OCI-LY7 (cell line): Measurements from ENCODE around the gene MCL1. TPM values are rescaled to one million over a fixed set of nuclear protein-coding genes. Genes with fewer than 3 reads are reported as not detected.

ENCODE experiments used
- BruUV-seq: library from RNA; stranded (reverse); fragments of 400-500 nt; replicated peaks from 2 replicates; lab custom pipeline; 2021; lab: Mats Ljungman, UMichigan
- CTCF ChIA-PET: fragments of 300-600 bp; sonication (Branson Sonifier 250); formaldehyde crosslinking; loops from one replicate; lab custom pipeline; 2022; ENCODE audit warnings: antibody characterized with exemption; ENCODE audit not compliant: unreplicated experiment; lab: Charles Lee
- POLR2A ChIA-PET: fragments of 300-600 bp; sonication (Branson Sonifier 250); formaldehyde crosslinking; loops from one replicate; lab custom pipeline; 2022; ENCODE audit warnings: antibody characterized with exemption; lab: Charles Lee
- DNase-seq: peaks from one replicate; pipeline ENCODE4 v3.0.0-alpha.2; 2015; ENCODE audit warnings: low spot score
- H2AFZ ChIP-seq: fragments of 200-600 bp; sonication (generic), shearing (Covaris generic); 2 replicates; pipeline ENCODE4 v1.6.1; 2014; ENCODE audit warnings: mild to moderate bottlenecking, antibody characterized with exemption, low read length, moderate library complexity
- H3K27ac ChIP-seq: fragments of 200-600 bp; sonication (generic); 2 replicates; pipeline ENCODE4 v1.5.1; 2014; ENCODE audit warnings: mixed run types, low read depth, mild to moderate bottlenecking, moderate library complexity, low read length, inconsistent platforms; ENCODE audit not compliant: poor library complexity, severe bottlenecking
- H3K36me3 ChIP-seq: fragments of 200-600 bp; sonication (generic); 2 replicates; pipeline ENCODE4 v1.6.1; 2014; ENCODE audit warnings: mild to moderate bottlenecking, antibody characterized with exemption, low read length, moderate library complexity, mixed read lengths; ENCODE audit not compliant: insufficient read depth
- H3K4me1 ChIP-seq: fragments of 200-600 bp; sonication (generic); 2 replicates; pipeline ENCODE4 v1.5.1; 2014; ENCODE audit warnings: mild to moderate bottlenecking, low read length; ENCODE audit not compliant: insufficient read depth, poor library complexity, severe bottlenecking
- H3K4me2 ChIP-seq: fragments of 200-600 bp; sonication (generic); 2 replicates; pipeline ENCODE4 v1.6.1; 2014; ENCODE audit warnings: mild to moderate bottlenecking, low read length
- H3K4me3 ChIP-seq: fragments of 200-600 bp; sonication (generic); 2 replicates; pipeline ENCODE4 v1.5.1; 2014; ENCODE audit warnings: mild to moderate bottlenecking, low read depth, low read length; ENCODE audit not compliant: poor library complexity, severe bottlenecking
- H3K79me2 ChIP-seq: fragments of 200-600 bp; sonication (generic); 2 replicates; pipeline ENCODE4 v1.6.1; 2016; ENCODE audit warnings: low read depth, mild to moderate bottlenecking, low read length, moderate library complexity, mixed read lengths; ENCODE audit not compliant: insufficient read depth
- H3K9me2 ChIP-seq: fragments of 200-600 bp; sonication (generic); 2 replicates; pipeline ENCODE4 v1.6.1; 2016; ENCODE audit warnings: mild to moderate bottlenecking, low read length, mixed read lengths; ENCODE audit not compliant: insufficient read depth
- H3K9me3 ChIP-seq: fragments of 200-600 bp; sonication (generic); 2 replicates; pipeline ENCODE4 v1.6.1; 2014; ENCODE audit warnings: mild to moderate bottlenecking, mixed run types, low read length, mixed read lengths
- H4K20me1 ChIP-seq: fragments of 200-600 bp; sonication (generic); 2 replicates; pipeline ENCODE4 v1.6.1; 2014; ENCODE audit warnings: mild to moderate bottlenecking, antibody characterized with exemption, low read length, moderate library complexity, mixed read lengths; ENCODE audit not compliant: insufficient read depth
- EZH2phosphoT487 ChIP-seq: fragments of 200-600 bp; sonication (generic); IDR thresholded peaks from 2 replicates; pipeline ENCODE4 v1.6.1; 2018; ENCODE audit warnings: low read depth, borderline replicate concordance, mild to moderate bottlenecking, mixed run types, antibody characterized with exemption, low read length, moderate library complexity, mixed read lengths
- intact Hi-C: fragments of 100-400 bp; cut with micrococcal nuclease; formaldehyde crosslinking; loops from one replicate; pipeline ENCODE4 v1.10.0; 2022; ENCODE audit not compliant: unreplicated experiment
- total RNA-seq, 2 experiments: library from RNA; depleted of rRNA in 1 of 2; stranded (reverse); fragments of >200 nt in 1 of 2; shearing (Covaris generic) in 1 of 2; gene quantifications; 2 replicates each; pipeline ENCODE4 v1.2.3, GENCODE V29; 2014 to 2022
- TF ChIP-seq, protein P1 (sequence below): fragments of 200-600 bp; sonication (generic); conservative IDR thresholded peaks from 2 replicates; pipeline ENCODE4 v1.5.1; 2014; ENCODE audit warnings: mild to moderate bottlenecking, antibody characterized with exemption, low read length, moderate library complexity, mixed read lengths

MCL1 gene
- total RNA-seq, 2 experiments from 2014 or later = 102 to 157 TPM

- H3K4me3 ChIP-seq = no peak overlapping the region
- CTCF ChIA-PET = no interaction called here
- no peak overlapping the region for H3K4me2 ChIP-seq
- BruUV-seq = no TSS peak
- H3K4me1 ChIP-seq = peaks cover 35% of the 10 kb centered on the region
- no peak for DNase-seq
- H3K9me2 ChIP-seq = no peaks in the 10 kb centered on the region
- H3K79me2 ChIP-seq = no peaks in the 10 kb centered on the region
- H2AFZ ChIP-seq = no peak overlapping the region
- POLR2A ChIA-PET = interaction anchor here (0.6 kb wide), 1 partner anchor 13 kb away, joined by 3 read pairs; no protein-coding TSS in a partner anchor
- H3K9me3 ChIP-seq = no peaks in the 10 kb centered on the region
- no peak for TF ChIP-seq EZH2phosphoT487
- TF ChIP-seq, protein P1, sequence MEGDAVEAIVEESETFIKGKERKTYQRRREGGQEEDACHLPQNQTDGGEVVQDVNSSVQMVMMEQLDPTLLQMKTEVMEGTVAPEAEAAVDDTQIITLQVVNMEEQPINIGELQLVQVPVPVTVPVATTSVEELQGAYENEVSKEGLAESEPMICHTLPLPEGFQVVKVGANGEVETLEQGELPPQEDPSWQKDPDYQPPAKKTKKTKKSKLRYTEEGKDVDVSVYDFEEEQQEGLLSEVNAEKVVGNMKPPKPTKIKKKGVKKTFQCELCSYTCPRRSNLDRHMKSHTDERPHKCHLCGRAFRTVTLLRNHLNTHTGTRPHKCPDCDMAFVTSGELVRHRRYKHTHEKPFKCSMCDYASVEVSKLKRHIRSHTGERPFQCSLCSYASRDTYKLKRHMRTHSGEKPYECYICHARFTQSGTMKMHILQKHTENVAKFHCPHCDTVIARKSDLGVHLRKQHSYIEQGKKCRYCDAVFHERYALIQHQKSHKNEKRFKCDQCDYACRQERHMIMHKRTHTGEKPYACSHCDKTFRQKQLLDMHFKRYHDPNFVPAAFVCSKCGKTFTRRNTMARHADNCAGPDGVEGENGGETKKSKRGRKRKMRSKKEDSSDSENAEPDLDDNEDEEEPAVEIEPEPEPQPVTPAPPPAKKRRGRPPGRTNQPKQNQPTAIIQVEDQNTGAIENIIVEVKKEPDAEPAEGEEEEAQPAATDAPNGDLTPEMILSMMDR = no peak
- H4K20me1 ChIP-seq = no peaks in the 10 kb centered on the region
- intact Hi-C loops = no loop called here
- H3K27ac ChIP-seq = no peak overlapping the region
- H3K36me3 ChIP-seq = no peaks in the 10 kb centered on the region
Measured at GRCh38 chr1:150558303-150558704, 21.1 kb downstream of the MCL1 start.

DNA sequence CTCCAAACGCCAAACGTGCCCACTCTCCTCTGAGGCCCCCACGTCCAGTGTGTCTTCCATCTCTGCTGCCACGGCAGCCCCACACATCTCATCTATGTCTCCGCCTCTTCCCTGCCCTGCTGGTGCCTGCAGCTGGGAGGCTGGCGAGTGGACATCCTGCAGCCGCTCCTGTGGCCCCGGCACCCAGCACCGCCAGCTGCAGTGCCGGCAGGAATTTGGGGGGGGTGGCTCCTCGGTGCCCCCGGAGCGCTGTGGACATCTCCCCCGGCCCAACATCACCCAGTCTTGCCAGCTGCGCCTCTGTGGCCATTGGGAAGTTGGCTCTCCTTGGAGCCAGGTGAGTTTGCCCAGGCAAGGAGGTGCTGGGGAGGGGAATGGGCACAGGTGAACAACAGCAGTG lies 21.6 kb downstream of the MCL1 start:
- H4K20me1 ChIP-seq = no peaks in the 10 kb centered on the region
- no peak overlapping the region for H3K4me3 ChIP-seq
- TF ChIP-seq, protein P1 = no peak
- no peak for TF ChIP-seq EZH2phosphoT487
- H3K79me2 ChIP-seq = no peaks in the 10 kb centered on the region
- no peak for DNase-seq
- intact Hi-C loops = no loop called here
- ChIA-PET POLR2A (interaction anchor here (0.6 kb wide), 1 partner anchor 13 kb away, joined by 3 read pairs; no protein-coding TSS in a partner anchor), CTCF (no interaction called here)
- peaks cover 30% of the 10 kb centered on the region for H3K4me1 ChIP-seq
- H3K36me3 ChIP-seq = no peaks in the 10 kb centered on the region
- no peak overlapping the region for H2AFZ ChIP-seq
- no peak overlapping the region for H3K4me2 ChIP-seq
- H3K27ac ChIP-seq = no peak overlapping the region
- no peaks in the 10 kb centered on the region for H3K9me2 ChIP-seq
- H3K9me3 ChIP-seq = no peaks in the 10 kb centered on the region
- BruUV-seq = no TSS peak

GRCh38 chr1:150557065-150557600 lies 22.3 kb downstream of the MCL1 start:
- Histone ChIP-seq H3K4me1 (peaks cover 26% of the 10 kb centered on the region), H2AFZ (no peak overlapping the region), H3K27ac (no peak overlapping the region), H3K36me3 (no peaks in the 10 kb centered on the region), H3K9me2 (no peaks in the 10 kb centered on the region), H3K4me3 (no peak overlapping the region), H3K4me2 (no peak overlapping the region), H4K20me1 (no peaks in the 10 kb centered on the region), H3K9me3 (no peaks in the 10 kb centered on the region), H3K79me2 (no peaks in the 10 kb centered on the region)
- CTCF ChIA-PET = no interaction called here
- POLR2A ChIA-PET = no interaction called here
- BruUV-seq = no TSS peak
- no peak for TF ChIP-seq EZH2phosphoT487
- TF ChIP-seq, protein P1 = no peak
- no peak for DNase-seq
- intact Hi-C loops = no loop called here
